Measurements from ENCODE around the gene ZCCHC12. TPM values are rescaled to one million over a fixed set of nuclear protein-coding genes. Genes with fewer than 3 reads are reported as not detected.
A peak's percentile ranks its signal among the peaks of the same experiment; 100 is the strongest.

Gene ZCCHC12
- total RNA-seq, 1 donor from 2014 or later, result not detected

DNA sequence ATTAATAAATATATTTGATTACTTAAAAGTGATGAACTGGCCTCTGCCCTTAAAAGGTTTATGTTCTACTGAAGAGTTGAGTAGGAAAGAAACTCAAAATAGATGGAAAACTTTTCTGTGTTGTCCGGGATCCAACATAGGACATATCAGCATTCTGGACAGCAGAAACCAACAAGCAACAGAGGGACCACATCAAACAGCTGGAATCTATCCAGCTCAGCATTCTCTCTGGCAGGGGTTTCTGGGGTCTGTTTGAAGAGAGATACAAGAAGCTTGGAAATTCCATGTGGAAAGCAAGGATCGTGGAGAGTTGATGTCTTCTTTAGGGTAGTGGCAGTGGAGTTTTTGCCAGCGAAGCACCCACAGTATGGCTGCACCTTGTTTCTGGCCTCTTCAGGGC is 43.6 kb downstream of the ZCCHC12 start:
- H3K27me3 Mint-ChIP-seq (ENCODE audit: low read depth), result peaks cover 5% of the 10 kb centered on the region
- H3K4me1 Mint-ChIP-seq (ENCODE audit: low read depth), result peaks cover 6% of the 10 kb centered on the region
- H3K9me3 Mint-ChIP-seq (ENCODE audit: low read depth), result peaks cover 2% of the 10 kb centered on the region
- no peak overlapping the region for H3K4me3 Mint-ChIP-seq (ENCODE audit: unreplicated experiment)
- no peaks in the 10 kb centered on the region for H3K36me3 Mint-ChIP-seq (ENCODE audit: low read depth)
- no peak for TF ChIP-seq CTCF (IDR thresholded peaks at IDR 0.05)
- H3K27ac Mint-ChIP-seq (ENCODE audit: unreplicated experiment), result no peak overlapping the region
- no peak for DNase-seq (ENCODE audit: low spot score)

DNA sequence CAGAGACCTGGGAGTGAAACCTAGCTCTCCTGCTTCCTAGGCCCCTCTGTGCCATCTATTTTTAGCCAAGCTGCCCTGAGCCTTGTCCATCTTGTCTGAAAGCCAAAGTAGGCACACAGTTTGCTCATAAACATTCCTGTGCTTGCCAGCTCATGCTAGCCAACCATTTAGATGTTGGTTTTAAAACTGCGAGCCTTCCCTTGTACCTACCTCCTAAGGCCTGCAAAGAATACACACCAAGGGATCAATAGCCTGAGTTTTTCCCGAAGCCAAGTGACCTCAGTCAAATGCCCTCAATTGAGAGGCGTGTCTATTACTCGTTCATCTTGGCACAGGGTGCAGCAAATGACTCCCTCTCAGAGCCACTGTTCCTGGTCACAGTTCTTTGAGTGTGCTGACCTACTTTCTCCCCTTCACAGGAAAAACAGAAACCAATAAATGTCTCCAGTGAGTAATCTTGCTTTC is 48.5 kb downstream of the ZCCHC12 start:
- Mint-ChIP-seq H3K4me1 (ENCODE audit: low read depth) (peaks cover 11% of the 10 kb centered on the region), H3K36me3 (ENCODE audit: low read depth) (no peaks in the 10 kb centered on the region), H3K27me3 (ENCODE audit: low read depth) (no peaks in the 10 kb centered on the region), H3K4me3 (ENCODE audit: unreplicated experiment) (no peak overlapping the region), H3K27ac (ENCODE audit: unreplicated experiment) (peak overlapping the region; percentile 42), H3K9me3 (ENCODE audit: low read depth) (peaks cover 11% of the 10 kb centered on the region)
- DNase-seq (ENCODE audit: low spot score), result no peak
- TF ChIP-seq CTCF (IDR thresholded peaks at IDR 0.05), result no peak

Other genes with a start within 250 kb of the ZCCHC12 start
- gene IL13RA1, start 96.2 kb upstream of the ZCCHC12 start, total RNA-seq, result 64.4 to 70.4 TPM (median 68.2 TPM) in 3 replicates
- 0.07 to 0.10 TPM in 2 of 3 replicates, not detected in the other for gene LONRF3, start 150.8 kb downstream of the ZCCHC12 start, total RNA-seq
- not detected in 3 replicates for gene CT47C1, start 249.2 kb downstream of the ZCCHC12 start, total RNA-seq

Measured in chondrocyte (in vitro differentiated cells).